Endodermal cell (in vitro differentiated cells): ENCODE results near the gene LRBA. TPM values are rescaled to one million over a fixed set of nuclear protein-coding genes. Genes with fewer than 3 reads are reported as not detected.

Source experiments
- DNase-seq: peaks from one replicate; pipeline ENCODE4 v3.0.0-alpha.2; 2017
- H3K27ac ChIP-seq: 2 replicates; pipeline ENCODE4 v1.5.1; 2013; ENCODE audit warnings: mild to moderate bottlenecking, low read depth, low read length, moderate library complexity
- H3K27me3 ChIP-seq: 2 replicates; pipeline ENCODE4 v1.6.1; 2013; ENCODE audit warnings: mild to moderate bottlenecking, low read length, moderate library complexity; ENCODE audit not compliant: insufficient read depth, control insufficient read depth, poor library complexity, severe bottlenecking
- H3K36me3 ChIP-seq: 2 replicates; pipeline ENCODE4 v1.7.0; 2013; ENCODE audit warnings: mild to moderate bottlenecking, low read length, moderate library complexity; ENCODE audit not compliant: control insufficient read depth, insufficient read depth
- H3K4me1 ChIP-seq: one replicate; pipeline ENCODE4 v1.7.0; 2013; ENCODE audit warnings: low read length; ENCODE audit not compliant: control insufficient read depth, insufficient read depth
- H3K4me3 ChIP-seq: 2 replicates; pipeline ENCODE4 v1.5.1; 2013; ENCODE audit warnings: mild to moderate bottlenecking, low read length, moderate library complexity
- H3K9ac ChIP-seq: 2 replicates; pipeline ENCODE4 v1.6.1; 2013; ENCODE audit warnings: mild to moderate bottlenecking, low read length, moderate library complexity; ENCODE audit not compliant: poor library complexity, severe bottlenecking; ENCODE audit errors: extremely low read depth
- H3K9me3 ChIP-seq: 2 replicates; pipeline ENCODE4 v1.6.1; 2013; ENCODE audit warnings: mild to moderate bottlenecking, low read length, moderate library complexity; ENCODE audit not compliant: control insufficient read depth
- H3K27ac Mint-ChIP-seq: 2 replicates; pipeline ENCODE4 v1.8.0; 2020; ENCODE audit warnings: mixed read lengths
- H3K27me3 Mint-ChIP-seq: 2 replicates; pipeline ENCODE4 v1.8.0; 2021; ENCODE audit warnings: mild to moderate bottlenecking, mixed read lengths; ENCODE audit not compliant: insufficient read depth
- H3K36me3 Mint-ChIP-seq: 2 replicates; pipeline ENCODE4 v1.8.0; 2020; ENCODE audit warnings: low read depth, mixed read lengths
- H3K4me1 Mint-ChIP-seq: 2 replicates; pipeline ENCODE4 v1.8.0; 2020; ENCODE audit warnings: mixed read lengths
- H3K4me3 Mint-ChIP-seq: 2 replicates; pipeline ENCODE4 v1.8.0; 2020; ENCODE audit warnings: mild to moderate bottlenecking, moderate library complexity, mixed read lengths
- H3K9me3 Mint-ChIP-seq: 2 replicates; pipeline ENCODE4 v1.8.0; 2020; ENCODE audit warnings: mild to moderate bottlenecking, mixed read lengths
- WGBS, 2 experiments: methylation state at CpG; one replicate each; pipeline versions ENCODE4 v1.1.5 to v1.1.7; 2013; ENCODE audit warnings: missing lambda C conversion rate in 2 of 2, mixed read lengths in 1 of 2; ENCODE audit not compliant: insufficient coverage in 1 of 2, insufficient read length in 1 of 2; 5-methylcytosine and 5-hydroxymethylcytosine counted together
- total RNA-seq, 2 donors: library from RNA; stranded (reverse); fragmentation: NEBNext Ultra II Directional in 1 of 2; extraction: Animal tissue kit (Norgen Biotek cat#: 25700) in 1 of 2; gene quantifications; 2 replicates in 1 of 2; 3 replicates in 1 of 2; pipeline ENCODE4 v1.2.1, GENCODE V29; 2021
- TF ChIP-seq, protein P1 (sequence below): fragments of 200-600 bp; sonication (generic); conservative IDR thresholded peaks from 2 replicates; pipeline ENCODE4 v1.5.0; 2021; ENCODE audit warnings: antibody characterized with exemption, mild to moderate bottlenecking

LRBA gene
- total RNA-seq, 2 donors from 2014 or later: 77.3 to 95.9 TPM

GRCh38 chr4:150656891-150657290 lies 358.2 kb downstream of the LRBA start:
- peaks cover 4% of the 10 kb centered on the region for H3K36me3 ChIP-seq
- Mint-ChIP-seq H3K4me1 (peaks cover 3% of the 10 kb centered on the region), H3K27me3 (no peaks in the 10 kb centered on the region), H3K27ac (no peak overlapping the region), H3K9me3 (peaks cover 5% of the 10 kb centered on the region), H3K36me3 (peaks cover 4% of the 10 kb centered on the region), H3K4me3 (no peak overlapping the region)
- H3K27ac ChIP-seq: no peak overlapping the region
- H3K27me3 ChIP-seq: no peaks in the 10 kb centered on the region
- H3K4me1 ChIP-seq: no peaks in the 10 kb centered on the region
- WGBS, 2 experiments: 100% methylated on average over 1 of the region's 2 CpGs; no CpG with 5 or more reads in 1 of the 2 experiments
- TF ChIP-seq, protein P1, sequence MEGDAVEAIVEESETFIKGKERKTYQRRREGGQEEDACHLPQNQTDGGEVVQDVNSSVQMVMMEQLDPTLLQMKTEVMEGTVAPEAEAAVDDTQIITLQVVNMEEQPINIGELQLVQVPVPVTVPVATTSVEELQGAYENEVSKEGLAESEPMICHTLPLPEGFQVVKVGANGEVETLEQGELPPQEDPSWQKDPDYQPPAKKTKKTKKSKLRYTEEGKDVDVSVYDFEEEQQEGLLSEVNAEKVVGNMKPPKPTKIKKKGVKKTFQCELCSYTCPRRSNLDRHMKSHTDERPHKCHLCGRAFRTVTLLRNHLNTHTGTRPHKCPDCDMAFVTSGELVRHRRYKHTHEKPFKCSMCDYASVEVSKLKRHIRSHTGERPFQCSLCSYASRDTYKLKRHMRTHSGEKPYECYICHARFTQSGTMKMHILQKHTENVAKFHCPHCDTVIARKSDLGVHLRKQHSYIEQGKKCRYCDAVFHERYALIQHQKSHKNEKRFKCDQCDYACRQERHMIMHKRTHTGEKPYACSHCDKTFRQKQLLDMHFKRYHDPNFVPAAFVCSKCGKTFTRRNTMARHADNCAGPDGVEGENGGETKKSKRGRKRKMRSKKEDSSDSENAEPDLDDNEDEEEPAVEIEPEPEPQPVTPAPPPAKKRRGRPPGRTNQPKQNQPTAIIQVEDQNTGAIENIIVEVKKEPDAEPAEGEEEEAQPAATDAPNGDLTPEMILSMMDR: no peak
- H3K4me3 ChIP-seq: no peak overlapping the region
- no peak for DNase-seq
- H3K9me3 ChIP-seq: no peaks in the 10 kb centered on the region
- H3K9ac ChIP-seq: no peak overlapping the region

DNA sequence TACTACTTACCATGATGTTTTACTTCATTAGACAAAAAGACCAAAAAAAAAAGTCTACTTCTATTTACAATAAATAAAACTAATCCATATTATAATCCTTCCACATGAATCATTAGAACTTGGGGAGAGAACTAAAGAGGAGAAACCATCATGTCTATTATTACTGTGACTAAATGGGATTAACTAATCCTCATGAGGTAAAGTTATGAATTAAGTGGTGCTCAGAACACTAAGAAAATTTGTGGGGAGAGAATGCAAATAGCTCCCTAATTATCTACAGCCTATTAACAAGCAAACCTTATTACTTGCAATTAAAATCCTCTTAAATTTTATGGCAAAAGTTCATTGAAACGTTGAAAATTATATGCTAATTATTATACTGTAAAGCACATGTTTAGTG lies 364.3 kb downstream of the LRBA start:
- no peak overlapping the region for H3K27ac ChIP-seq
- no peak overlapping the region for H3K9ac ChIP-seq
- no peak for DNase-seq
- no peaks in the 10 kb centered on the region for H3K9me3 Mint-ChIP-seq
- H3K36me3 Mint-ChIP-seq: no peaks in the 10 kb centered on the region
- no peak overlapping the region for H3K27ac Mint-ChIP-seq
- H3K4me1 Mint-ChIP-seq: peaks cover 2% of the 10 kb centered on the region
- H3K27me3 ChIP-seq: no peaks in the 10 kb centered on the region
- TF ChIP-seq, protein P1: no peak
- H3K4me3 Mint-ChIP-seq: no peak overlapping the region
- no peaks in the 10 kb centered on the region for H3K27me3 Mint-ChIP-seq
- no peak overlapping the region for H3K4me3 ChIP-seq
- H3K9me3 ChIP-seq: no peaks in the 10 kb centered on the region
- peaks cover 4% of the 10 kb centered on the region for H3K36me3 ChIP-seq
- no CpG with 5 or more reads among the region's 1 CpG for WGBS, 2 experiments
- H3K4me1 ChIP-seq: no peaks in the 10 kb centered on the region

DNA sequence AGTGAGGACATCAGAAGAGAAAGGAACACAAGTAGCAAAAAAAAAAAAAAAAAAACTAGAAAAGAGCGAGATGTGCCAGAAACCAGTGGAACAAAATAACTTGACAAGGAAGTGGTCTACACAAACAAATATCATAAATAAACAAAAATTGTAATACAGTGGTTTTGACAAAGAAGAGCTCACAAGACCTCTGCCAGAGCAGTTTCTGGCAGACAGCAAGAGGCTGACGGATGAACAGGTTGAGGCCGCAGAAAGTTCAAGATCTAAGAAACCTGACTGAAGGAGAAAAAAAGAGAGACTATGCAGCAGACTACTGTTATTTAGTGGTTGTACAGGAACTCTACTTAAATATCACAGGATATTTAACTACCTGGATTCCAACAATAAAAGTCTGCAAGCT lies 367.0 kb downstream of the LRBA start:
- no peaks in the 10 kb centered on the region for H3K27me3 Mint-ChIP-seq
- no peak overlapping the region for H3K27ac Mint-ChIP-seq
- H3K9me3 ChIP-seq: no peaks in the 10 kb centered on the region
- TF ChIP-seq, protein P1: no peak
- no peak overlapping the region for H3K27ac ChIP-seq
- no peak overlapping the region for H3K4me3 ChIP-seq
- no peaks in the 10 kb centered on the region for H3K4me1 ChIP-seq
- no peaks in the 10 kb centered on the region for H3K9me3 Mint-ChIP-seq
- H3K4me3 Mint-ChIP-seq: no peak overlapping the region
- no peaks in the 10 kb centered on the region for H3K36me3 Mint-ChIP-seq
- no peaks in the 10 kb centered on the region for H3K36me3 ChIP-seq
- H3K4me1 Mint-ChIP-seq: peaks cover 2% of the 10 kb centered on the region
- no peaks in the 10 kb centered on the region for H3K27me3 ChIP-seq
- 94 to 100% methylated on average over 2 of the region's 3 CpGs for WGBS, 2 experiments
- no peak overlapping the region for H3K9ac ChIP-seq
- DNase-seq: no peak
